ENCODE results near the gene ABCG1. TPM values are rescaled to one million over a fixed set of nuclear protein-coding genes. Genes with fewer than 3 reads are reported as not detected.
"Not testable (repeated sequence)": the region's sequence is repeated elsewhere in the genome, so short reads cannot be mapped to it uniquely, and the experiment has no call there.

The ABCG1 gene
- total RNA-seq, result 9.3 and 10.2 TPM in 2 replicates

- intact Hi-C loops (cut with micrococcal nuclease), result no loop called here
- peak; percentile 39 for DNase-seq (ENCODE audit: low spot score)
- peaks cover 11% of the 10 kb centered on the region for H3K9me3 Mint-ChIP-seq
Measured at GRCh38 chr21:42218836-42219605, at the start of gene ABCG1. Gene ABCG1, plus strand, starts transcription at chr21:42219140. Its CDS starts 123 bp downstream, at chr21:42219263.

GRCh38 chr21:42169758-42170157 is 49.2 kb upstream of the ABCG1 start:
- H3K4me1 Mint-ChIP-seq (ENCODE audit: low read depth), result peaks cover 5% of the 10 kb centered on the region
- no peak overlapping the region for H3K4me3 Mint-ChIP-seq
- intact Hi-C loops (cut with micrococcal nuclease), result no loop called here
- H3K9me3 Mint-ChIP-seq, result no peaks in the 10 kb centered on the region
- DNase-seq (ENCODE audit: low spot score), result no peak
- H3K36me3 Mint-ChIP-seq (ENCODE audit: low read depth), result no peaks in the 10 kb centered on the region
- peaks cover 3% of the 10 kb centered on the region for H3K27me3 Mint-ChIP-seq (ENCODE audit: insufficient read depth)
- no peak overlapping the region for H3K27ac Mint-ChIP-seq

More at GRCh38 chr21:42218836-42219605, at the start of gene ABCG1:
- H3K27me3 Mint-ChIP-seq (ENCODE audit: insufficient read depth), result peaks cover 3% of the 10 kb centered on the region
- peak within 1 kb of the TSS; percentile 100 for H3K27ac Mint-ChIP-seq
- peaks cover 3% of the 10 kb centered on the region for H3K36me3 Mint-ChIP-seq (ENCODE audit: low read depth)
- H3K4me3 Mint-ChIP-seq, result peak within 1 kb of the TSS; percentile 100
- peaks cover 36% of the 10 kb centered on the region for H3K4me1 Mint-ChIP-seq (ENCODE audit: low read depth)

GRCh38 chr21:42171091-42172053 is 47.6 kb upstream of the ABCG1 start:
- DNase-seq (ENCODE audit: low spot score), result no peak
- Mint-ChIP-seq H3K36me3 (ENCODE audit: low read depth) (no peaks in the 10 kb centered on the region), H3K27me3 (ENCODE audit: insufficient read depth) (peaks cover 10% of the 10 kb centered on the region), H3K9me3 (no peaks in the 10 kb centered on the region), H3K4me3 (no peak overlapping the region), H3K27ac (no peak overlapping the region), H3K4me1 (ENCODE audit: low read depth) (peaks cover 5% of the 10 kb centered on the region)
- intact Hi-C loops (cut with micrococcal nuclease), result no loop called here

GRCh38 chr21:42172596-42173483 is 46.1 kb upstream of the ABCG1 start:
- Mint-ChIP-seq H3K4me3 (no peak overlapping the region), H3K4me1 (ENCODE audit: low read depth) (peaks cover 5% of the 10 kb centered on the region), H3K27me3 (ENCODE audit: insufficient read depth) (peaks cover 16% of the 10 kb centered on the region), H3K27ac (no peak overlapping the region), H3K9me3 (no peaks in the 10 kb centered on the region), H3K36me3 (ENCODE audit: low read depth) (no peaks in the 10 kb centered on the region)
- intact Hi-C loops (cut with micrococcal nuclease), result no loop called here
- no peak for DNase-seq (ENCODE audit: low spot score)

GRCh38 chr21:42174173-42174572 is 44.8 kb upstream of the ABCG1 start:
- peaks cover 16% of the 10 kb centered on the region for H3K27me3 Mint-ChIP-seq (ENCODE audit: insufficient read depth)
- no peaks in the 10 kb centered on the region for H3K9me3 Mint-ChIP-seq
- H3K36me3 Mint-ChIP-seq (ENCODE audit: low read depth), result no peaks in the 10 kb centered on the region
- H3K27ac Mint-ChIP-seq, result no peak overlapping the region
- intact Hi-C loops (cut with micrococcal nuclease), result no loop called here
- DNase-seq (ENCODE audit: low spot score), result no peak
- no peak overlapping the region for H3K4me3 Mint-ChIP-seq
- H3K4me1 Mint-ChIP-seq (ENCODE audit: low read depth), result peaks cover 5% of the 10 kb centered on the region

GRCh38 chr21:42175110-42175710 is 43.7 kb upstream of the ABCG1 start:
- no peaks in the 10 kb centered on the region for H3K36me3 Mint-ChIP-seq (ENCODE audit: low read depth)
- no peak overlapping the region for H3K27ac Mint-ChIP-seq

GRCh38 chr21:42176859-42177258 is 42.1 kb upstream of the ABCG1 start:
- no peak overlapping the region for H3K4me3 Mint-ChIP-seq
- intact Hi-C loops (cut with micrococcal nuclease), result no loop called here
- H3K27me3 Mint-ChIP-seq (ENCODE audit: insufficient read depth), result peaks cover 22% of the 10 kb centered on the region
- H3K36me3 Mint-ChIP-seq (ENCODE audit: low read depth), result no peaks in the 10 kb centered on the region
- H3K27ac Mint-ChIP-seq, result no peak overlapping the region
- peaks cover 5% of the 10 kb centered on the region for H3K4me1 Mint-ChIP-seq (ENCODE audit: low read depth)
- no peak for DNase-seq (ENCODE audit: low spot score)
- no peaks in the 10 kb centered on the region for H3K9me3 Mint-ChIP-seq

More at GRCh38 chr21:42175110-42175710, 43.7 kb upstream of the ABCG1 start:
- no peak for DNase-seq (ENCODE audit: low spot score)
- Mint-ChIP-seq H3K9me3 (no peaks in the 10 kb centered on the region), H3K27me3 (ENCODE audit: insufficient read depth) (peaks cover 17% of the 10 kb centered on the region), H3K4me1 (ENCODE audit: low read depth) (peaks cover 5% of the 10 kb centered on the region), H3K4me3 (no peak overlapping the region)
- intact Hi-C loops (cut with micrococcal nuclease), result no loop called here

GRCh38 chr21:42179316-42179715 is 39.6 kb upstream of the ABCG1 start:
- Mint-ChIP-seq H3K27me3 (ENCODE audit: insufficient read depth) (peaks cover 23% of the 10 kb centered on the region), H3K4me1 (ENCODE audit: low read depth) (peaks cover under 1% of the 10 kb centered on the region)
- DNase-seq (ENCODE audit: low spot score), result no peak

GRCh38 chr21:42180001-42180400 is 38.9 kb upstream of the ABCG1 start:
- H3K4me1 Mint-ChIP-seq (ENCODE audit: low read depth); DNase-seq (ENCODE audit: low spot score); H3K27ac Mint-ChIP-seq; intact Hi-C loops (cut with micrococcal nuclease); H3K9me3 Mint-ChIP-seq; H3K36me3 Mint-ChIP-seq (ENCODE audit: low read depth); H3K4me3 Mint-ChIP-seq: not testable (repeated sequence)
- peaks cover 23% of the 10 kb centered on the region for H3K27me3 Mint-ChIP-seq (ENCODE audit: insufficient read depth)

More at GRCh38 chr21:42179316-42179715, 39.6 kb upstream of the ABCG1 start:
- intact Hi-C loops (cut with micrococcal nuclease), result no loop called here
- Mint-ChIP-seq H3K4me3 (no peak overlapping the region), H3K36me3 (ENCODE audit: low read depth) (no peaks in the 10 kb centered on the region), H3K27ac (no peak overlapping the region), H3K9me3 (no peaks in the 10 kb centered on the region)

GRCh38 chr21:42182713-42183371 is 36.1 kb upstream of the ABCG1 start:
- Mint-ChIP-seq H3K4me1 (ENCODE audit: low read depth) (peaks cover 24% of the 10 kb centered on the region), H3K27me3 (ENCODE audit: insufficient read depth) (peaks cover 9% of the 10 kb centered on the region), H3K4me3 (no peak overlapping the region), H3K27ac (no peak overlapping the region), H3K36me3 (ENCODE audit: low read depth) (peaks cover 10% of the 10 kb centered on the region), H3K9me3 (peaks cover 13% of the 10 kb centered on the region)
- intact Hi-C loops (cut with micrococcal nuclease), result no loop called here
- no peak for DNase-seq (ENCODE audit: low spot score)

GRCh38 chr21:42183374-42184266 is 35.3 kb upstream of the ABCG1 start:
- Mint-ChIP-seq H3K27ac (no peak overlapping the region), H3K36me3 (ENCODE audit: low read depth) (peaks cover 10% of the 10 kb centered on the region), H3K4me1 (ENCODE audit: low read depth) (peaks cover 32% of the 10 kb centered on the region), H3K9me3 (peaks cover 13% of the 10 kb centered on the region), H3K27me3 (ENCODE audit: insufficient read depth) (peaks cover 9% of the 10 kb centered on the region), H3K4me3 (no peak overlapping the region)
- DNase-seq (ENCODE audit: low spot score), result no peak
- intact Hi-C loops (cut with micrococcal nuclease), result no loop called here
